HepG2 (cell line): ENCODE data around the gene STIM1. TPM values are rescaled to one million over a fixed set of nuclear protein-coding genes. Genes with fewer than 3 reads are reported as not detected.

Experiments used
- ATAC-seq: fragments of 200-7000 bp; cut with Tn5 transposase; 3 replicates; pipeline ENCODE4 v1.9.1; 2020; ENCODE audit warnings: mild to moderate bottlenecking, moderate library complexity
- BruUV-seq: library from RNA; stranded (reverse); fragments of 400-500 nt; replicated peaks from 2 replicates; lab custom pipeline; 2021; lab: Mats Ljungman, UMichigan
- CTCF ChIA-PET: fragments of 300-600 bp; formaldehyde crosslinking; extraction: SDS; loops from one replicate; lab custom pipeline; 2021; ENCODE audit warnings: low total read pairs, inconsistent platforms, low intra/inter-chr PET ratio; lab: Yijun Ruan, JAX
- POLR2A ChIA-PET: fragments of 350-600 bp; sonication (Branson Sonifier 250); formaldehyde crosslinking; loops from one replicate; lab custom pipeline; 2020; ENCODE audit warnings: antibody characterized with exemption, inconsistent platforms; lab: Yijun Ruan, JAX
- DNase-seq: peaks from one replicate; pipeline ENCODE4 v3.0.0-alpha.2; 2015; ENCODE audit warnings: low spot score
- FAIRE-seq: peaks from 3 replicates; lab custom pipeline; 2011; peaks lifted over from hg19 to GRCh38; lab: Jason Lieb, UNC
- H2AFZ ChIP-seq: one replicate; pipeline ENCODE4 v1.6.1; 2011; ENCODE audit warnings: low read length, inconsistent platforms
- H3K27ac ChIP-seq: fragments of 300-600 bp; 3 replicates; pipeline ENCODE4 v1.8.0; 2011; ENCODE audit warnings: mixed run types, mild to moderate bottlenecking, mixed read lengths, low read length, inconsistent platforms; ENCODE audit not compliant: insufficient read depth; ENCODE audit errors: extremely low read length
- H3K27me3 ChIP-seq, 2 experiments: fragments of 200-600 bp in 1 of 2; 2 replicates in 1 of 2; 3 replicates in 1 of 2; pipeline versions ENCODE4 v1.6.0 to v1.8.0; 2011; ENCODE audit warnings: low read length in 2 of 2, mild to moderate bottlenecking in 2 of 2, moderate library complexity in 2 of 2, inconsistent platforms in 1 of 2; ENCODE audit not compliant: insufficient read depth in 2 of 2, control insufficient read depth in 1 of 2
- H3K36me3 ChIP-seq, 2 experiments: fragments of 200-600 bp in 1 of 2; replicated peaks in 1 of 2; 2 replicates in 1 of 2; 3 replicates in 1 of 2; pipeline versions ENCODE4 v1.5.1 to v1.8.0; 2011; ENCODE audit warnings: low read length in 2 of 2, inconsistent platforms in 1 of 2; ENCODE audit not compliant: insufficient read depth in 2 of 2, control insufficient read depth in 1 of 2
- H3K4me1 ChIP-seq: 2 replicates; pipeline ENCODE4 v1.5.1; 2012; ENCODE audit warnings: low read length, inconsistent platforms; ENCODE audit not compliant: insufficient read depth
- H3K4me2 ChIP-seq: 2 replicates; pipeline ENCODE4 v1.6.0; 2011; ENCODE audit warnings: low read depth, low read length, inconsistent platforms
- H3K4me3 ChIP-seq, 3 experiments: fragments of 200-600 bp in 1 of 3; sonication (generic), shearing (Covaris generic) in 1 of 3; replicated peaks in 1 of 3; 2 replicates each; pipeline ENCODE4 v1.5.1; 2011 to 2016; ENCODE audit warnings: low read length in 3 of 3, inconsistent platforms in 2 of 3, low read depth in 2 of 3, mild to moderate bottlenecking in 2 of 3, control low read depth in 1 of 3, mixed read lengths in 1 of 3; ENCODE audit not compliant: insufficient read depth in 1 of 3
- H3K79me2 ChIP-seq: one replicate; pipeline ENCODE4 v1.6.1; 2011; ENCODE audit warnings: low read length, inconsistent platforms; ENCODE audit not compliant: insufficient read depth
- H3K9ac ChIP-seq: 2 replicates; pipeline ENCODE4 v1.6.0; 2011; ENCODE audit warnings: mild to moderate bottlenecking, low read depth, low read length, inconsistent platforms; ENCODE audit not compliant: insufficient read depth
- H3K9me3 ChIP-seq: 2 replicates; pipeline ENCODE4 v1.5.1; 2012; ENCODE audit warnings: mild to moderate bottlenecking, low read length
- H4K20me1 ChIP-seq: 2 replicates; pipeline ENCODE4 v1.6.0; 2011; ENCODE audit warnings: inconsistent platforms, mild to moderate bottlenecking, low read length, moderate library complexity; ENCODE audit not compliant: insufficient read depth
- GLI4 ChIP-seq: sonication (generic); formaldehyde crosslinking; IDR thresholded peaks from 2 replicates; pipeline ENCODE4 v1.5.1; 2020; ENCODE audit warnings: missing genetic modification reagents, mild to moderate bottlenecking, moderate library complexity, borderline replicate concordance
- MAZ ChIP-seq, 2 experiments: sonication (generic) in 1 of 2; formaldehyde crosslinking in 1 of 2; IDR thresholded peaks; 2 replicates each; pipeline versions ENCODE4 v1.5.0 to v1.6.1; 2012 to 2020; ENCODE audit warnings: low read depth in 2 of 2, mild to moderate bottlenecking in 2 of 2, borderline replicate concordance in 1 of 2, improper control_type of control experiment in 1 of 2, low read length in 1 of 2, missing genetic modification reagents in 1 of 2, moderate library complexity in 1 of 2
- MTF2 ChIP-seq: sonication (generic); formaldehyde crosslinking; IDR thresholded peaks from 2 replicates; pipeline ENCODE4 v1.5.0; 2020; ENCODE audit warnings: missing genetic modification reagents, borderline replicate concordance
- ZBTB1 ChIP-seq: sonication (generic); formaldehyde crosslinking; IDR thresholded peaks from 2 replicates; pipeline ENCODE4 v1.4.0; 2020; ENCODE audit warnings: missing genetic modification reagents, borderline replicate concordance
- ZBTB38 ChIP-seq: sonication (generic); formaldehyde crosslinking; IDR thresholded peaks from 2 replicates; pipeline ENCODE4 v1.5.1; 2020; ENCODE audit warnings: mild to moderate bottlenecking, missing genetic modification reagents
- ZFX ChIP-seq: sonication (generic); formaldehyde crosslinking; IDR thresholded peaks from 2 replicates; pipeline ENCODE4 v1.4.0; 2020; ENCODE audit warnings: mild to moderate bottlenecking, low read depth, missing genetic modification reagents, moderate library complexity
- ZNF121 ChIP-seq: sonication (generic); formaldehyde crosslinking; IDR thresholded peaks from 2 replicates; pipeline ENCODE4 v1.5.0; 2020; ENCODE audit warnings: mild to moderate bottlenecking, missing genetic modification reagents
- ZNF543 ChIP-seq: sonication (generic); formaldehyde crosslinking; IDR thresholded peaks from 2 replicates; pipeline ENCODE4 v1.4.0; 2020; ENCODE audit warnings: mild to moderate bottlenecking, missing genetic modification reagents
- ZNF605 ChIP-seq: sonication (generic); formaldehyde crosslinking; IDR thresholded peaks from 2 replicates; pipeline ENCODE4 v1.8.0; 2022; ENCODE audit warnings: mild to moderate bottlenecking, missing genetic modification reagents
- ZNF879 ChIP-seq: sonication (generic); formaldehyde crosslinking; IDR thresholded peaks from 2 replicates; pipeline ENCODE4 v1.8.1; 2023; ENCODE audit warnings: missing genetic modification reagents
- WGBS: methylation state at CpG from one replicate; pipeline ENCODE4 v1.1.6; 2017; ENCODE audit warnings: low lambda C conversion rate; 5-methylcytosine and 5-hydroxymethylcytosine counted together
- in situ Hi-C: cut with HindIII; loops from 2 replicates; pipeline ENCODE4 v1.10.0; 2017; ENCODE audit warnings: low pct_unique_long_range_greater_than_20kb; ENCODE audit not compliant: extremely low pct_ligation_motif_present
- intact Hi-C: fragments of 100-400 bp; cut with micrococcal nuclease; formaldehyde crosslinking; loops from one replicate; pipeline ENCODE4 v1.10.0; 2022; ENCODE audit not compliant: unreplicated experiment
- polyA plus RNA-seq, 8 experiments: library from polyadenylated mRNA; depleted of rRNA in 3 of 8; stranded (reverse) in 7 of 8; unstranded in 1 of 8; fragments of >200 nt; fragmentation: Illumina TruSeq in 4 of 8; extraction: Trizol in 4 of 8; gene quantifications; 2 replicates each; pipeline versions ENCODE4 v1.2.1 to v1.2.3, GENCODE V29; 2011 to 2016; ENCODE audit warnings: low read depth in 4 of 8, missing spikeins in 1 of 8, mixed read lengths in 1 of 8; ENCODE audit not compliant: insufficient read depth in 1 of 8
- total RNA-seq, 5 experiments: library from RNA; depleted of rRNA; stranded (reverse); fragments of >200 nt; fragmentation: Illumina TruSeq; extraction: Trizol; gene quantifications; 2 replicates each; pipeline ENCODE4 v1.2.3, GENCODE V29; 2016; ENCODE audit warnings: low read depth in 1 of 5
- TF ChIP-seq, protein P1 (sequence below): sonication (generic); formaldehyde crosslinking; IDR thresholded peaks from 2 replicates; pipeline ENCODE4 v1.4.0; 2020; ENCODE audit warnings: missing genetic modification reagents

The STIM1 gene
- total and polyA plus RNA-seq, 2 of the 13 experiments (the other 11 are each of a cell fraction or from before 2014, with no cell fraction given) = 19.2 to 28.5 TPM

DNA sequence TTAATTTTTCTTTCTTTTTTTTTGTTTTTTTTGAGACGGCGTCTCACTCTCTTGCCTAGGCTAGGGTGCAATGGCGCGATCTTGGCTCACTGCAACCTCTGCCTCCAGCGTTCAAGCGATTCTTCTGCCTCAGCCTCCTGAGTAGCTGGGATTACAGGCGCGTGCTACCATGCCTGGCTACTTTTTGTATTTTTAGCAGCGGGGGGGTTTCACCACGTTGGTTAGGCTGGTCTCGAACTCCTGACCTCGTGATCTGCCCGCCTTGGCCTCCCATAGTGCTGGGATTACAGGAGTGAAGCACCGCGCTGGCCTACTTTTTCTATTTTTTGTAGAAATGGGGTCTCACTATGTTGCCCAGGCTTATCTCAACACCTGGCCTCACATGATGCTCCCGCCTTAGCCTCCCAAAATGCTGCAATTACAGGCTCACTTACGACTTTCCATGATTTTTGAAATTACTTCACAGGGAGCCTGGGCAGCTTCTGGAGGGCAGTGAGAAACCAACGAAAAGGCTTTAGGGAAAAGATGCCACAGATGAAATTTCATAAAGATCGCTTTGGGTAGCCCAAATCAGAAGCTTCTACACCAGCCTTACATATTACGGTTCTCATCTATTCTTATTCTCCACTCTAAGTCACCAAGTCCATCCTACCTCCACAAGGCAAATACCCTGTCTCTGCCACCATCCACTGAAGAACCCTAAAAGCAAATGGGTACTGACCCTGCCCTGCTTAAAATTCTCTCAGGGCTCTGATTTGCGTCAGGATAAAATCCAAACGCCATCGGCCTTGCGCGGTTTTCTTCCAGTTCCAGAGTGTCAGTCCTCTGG is 238.3 kb downstream of the STIM1 start:
- Histone ChIP-seq H3K4me2 (peak overlapping the region; percentile 84), H3K36me3 (peaks cover 0 to 2% of the 10 kb centered on the region in 2 experiments; a peak in 3 of 5 replicates), H3K9me3 (no peaks in the 10 kb centered on the region), H3K27ac (peak overlapping the region; percentile 84), H3K4me1 (peaks cover 34% of the 10 kb centered on the region), H3K79me2 (peaks cover 22% of the 10 kb centered on the region), H2AFZ (peak overlapping the region; percentile 33), H3K9ac (peak overlapping the region; percentile 84), H3K27me3 (no peaks in the 10 kb centered on the region), H3K4me3 (peak overlapping the region; percentile 77 to 99 (median 85)), H4K20me1 (no peaks in the 10 kb centered on the region)
- CTCF ChIA-PET = no interaction called here
- in situ Hi-C loops = no loop called here
- TF ChIP-seq, protein P1, sequence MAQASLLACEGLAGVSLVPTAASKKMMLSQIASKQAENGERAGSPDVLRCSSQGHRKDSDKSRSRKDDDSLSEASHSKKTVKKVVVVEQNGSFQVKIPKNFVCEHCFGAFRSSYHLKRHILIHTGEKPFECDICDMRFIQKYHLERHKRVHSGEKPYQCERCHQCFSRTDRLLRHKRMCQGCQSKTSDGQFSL (CRISPR knock-in tag) = 0 out of 2 replicates have a peak, but pooled peaks have one; percentile 25
- peak; percentile 21; the same call in 1 of the 2 replicates for TF ChIP-seq ZBTB38 (CRISPR knock-in tag)
- TF ChIP-seq MAZ (IDR thresholded peaks at IDR 0.05; ENCODE audit: borderline replicate concordance, low read depth, low read length) = no peak
- TF ChIP-seq MAZ (CRISPR knock-in tag; IDR thresholded peaks at IDR 0.05; ENCODE audit: low read depth) = 0 out of 2 replicates have a peak, but pooled peaks have one; percentile 2
- 0 out of 2 replicates have a peak, but pooled peaks have one; percentile 22 for TF ChIP-seq ZNF605
- no peak for TF ChIP-seq ZFX (CRISPR knock-in tag)
- TF ChIP-seq MTF2 = 0 out of 2 replicates have a peak, but pooled peaks have one; percentile 26
- peak; percentile 93 for TF ChIP-seq ZNF121 (CRISPR knock-in tag)
- TF ChIP-seq GLI4 = 0 out of 2 replicates have a peak, but pooled peaks have one; percentile 2
- TF ChIP-seq ZBTB1 = no peak
- no peak for TF ChIP-seq ZNF879 (CRISPR knock-in tag)
- TF ChIP-seq ZNF543 (CRISPR knock-in tag) = 0 out of 2 replicates have a peak, but pooled peaks have one; percentile 3
- ATAC-seq (peak; percentile 4; the same call in 2 of the 3 replicates), DNase-seq (no peak), FAIRE-seq (no peak)
- POLR2A ChIA-PET = no interaction called here
- WGBS = 78% methylated on average over 25 of the region's 25 CpGs
- intact Hi-C loops = no loop called here
- TSS peak; percentile 93 for BruUV-seq
